ENCODE measurements around the gene DUSP9. TPM values are rescaled to one million over a fixed set of nuclear protein-coding genes. Genes with fewer than 3 reads are reported as not detected.

Gene DUSP9
- total RNA-seq, 1 experiment from 2014 or later: 2.4 TPM

- Histone ChIP-seq H4K8ac (replicated peaks; ENCODE audit: insufficient read length, low read depth, low read length) (no peak overlapping the region), H2BK15ac (ENCODE audit: low read depth, low read length) (no peak overlapping the region), H3K14ac (ENCODE audit: insufficient read depth, low read length) (no peak overlapping the region), H3K56ac (ENCODE audit: insufficient read length, low read depth, low read length) (no peak overlapping the region), H3K79me1 (ENCODE audit: insufficient read depth, low read depth, low read length, poor library complexity, severe bottlenecking) (no peaks in the 10 kb centered on the region), H3K9ac (ENCODE audit: extremely low read depth, insufficient read length, low read length) (no peak overlapping the region), H2AK5ac (ENCODE audit: insufficient read length, low read length) (no peak overlapping the region), H4K91ac (ENCODE audit: insufficient read length, low read depth, low read length) (no peak overlapping the region), H2BK12ac (ENCODE audit: insufficient read length, low read depth, low read length) (no peak overlapping the region), H3K27me3 (ENCODE audit: insufficient read depth, low read length) (peaks cover 58% of the 10 kb centered on the region), H2BK20ac (ENCODE audit: low read depth, low read length, poor library complexity, severe bottlenecking) (no peak overlapping the region), H3T11ph (ENCODE audit: low read length) (no peak overlapping the region), H3K23me2 (ENCODE audit: insufficient read length, low read depth, low read length, poor library complexity, severe bottlenecking) (peaks cover 14% of the 10 kb centered on the region), H3K79me2 (ENCODE audit: insufficient read depth, low read length) (no peaks in the 10 kb centered on the region), H3K4ac (ENCODE audit: low read depth, low read length) (no peak overlapping the region), H4K20me1 (ENCODE audit: control insufficient read depth, insufficient read depth, insufficient read length) (no peaks in the 10 kb centered on the region), H3K18ac (ENCODE audit: insufficient read length, low read depth, low read length) (no peak overlapping the region), H2BK120ac (ENCODE audit: low read depth, low read length, poor library complexity, severe bottlenecking) (no peak overlapping the region), H3K4me1 (ENCODE audit: insufficient read depth, low read length) (no peaks in the 10 kb centered on the region; the same call in 1 of the 2 replicates), H2BK5ac (ENCODE audit: insufficient read length, low read length) (no peak overlapping the region), H3K27ac (ENCODE audit: insufficient read length, low read depth, low read length) (no peak overlapping the region), H3K4me2 (ENCODE audit: insufficient read depth, insufficient read length, low read length) (no peak overlapping the region), H3K9me3 (ENCODE audit: control insufficient read depth, low read depth, low read length) (peaks cover 33% of the 10 kb centered on the region), H2AFZ (ENCODE audit: low read length) (no peak overlapping the region), H4K5ac (ENCODE audit: insufficient read length, low read depth, low read length) (no peak overlapping the region), H3K23ac (ENCODE audit: insufficient read length, low read depth, low read length) (no peak overlapping the region)
- TF ChIP-seq CTCF (conservative IDR thresholded peaks at IDR 0.05): no peak
- no peak for DNase-seq
- peaks cover 45 to 60% of the 10 kb centered on the region in 2 experiments for H3K9me3 Mint-ChIP-seq
- H3K36me3 Mint-ChIP-seq (ENCODE audit: insufficient read depth in 1 of 3, low read depth in 3 of 3): peaks cover 0 to 4% (median 0%) of the 10 kb centered on the region in 3 experiments; a peak in 2 of 7 replicates
- H3K27me3 Mint-ChIP-seq (ENCODE audit: low read depth): peaks cover 72% of the 10 kb centered on the region
- peaks cover 10 to 15% of the 10 kb centered on the region in 2 experiments for H3K4me1 Mint-ChIP-seq
- no peak overlapping the region for H3K27ac Mint-ChIP-seq
- WGBS (ENCODE audit: extremely low coverage, insufficient read length, low lambda C conversion rate): no CpG with 5 or more reads among the region's 10 CpGs
- no peak overlapping the region; a peak in 1 of 5 replicates for H3K4me3 Mint-ChIP-seq
Measured at GRCh38 chrX:153645921-153646488, 998 bp upstream of the DUSP9 start.
